Calu3 (cell line): ENCODE results near the gene GRID2. TPM values are rescaled to one million over a fixed set of nuclear protein-coding genes. Genes with fewer than 3 reads are reported as not detected.

Experiments
- BruUV-seq: library from RNA; stranded (reverse); fragments of 400-500 nt; replicated peaks from 2 replicates; lab custom pipeline; 2021; lab: Mats Ljungman, UMichigan
- CTCF ChIA-PET: fragments of 300-600 bp; sonication (Branson Sonifier 250); formaldehyde crosslinking; loops from one replicate; lab custom pipeline; 2022; ENCODE audit warnings: antibody characterized with exemption; lab: Charles Lee
- DNase-seq: peaks from one replicate; pipeline ENCODE4 v3.0.0; 2022
- H3K27ac Mint-ChIP-seq: one replicate; pipeline ENCODE4 v1.8.0; 2022; ENCODE audit warnings: mixed read lengths; ENCODE audit not compliant: unreplicated experiment
- H3K27me3 Mint-ChIP-seq: one replicate; pipeline ENCODE4 v1.8.0; 2022; ENCODE audit warnings: mixed read lengths; ENCODE audit not compliant: unreplicated experiment
- H3K36me3 Mint-ChIP-seq: one replicate; pipeline ENCODE4 v1.8.0; 2022; ENCODE audit warnings: mild to moderate bottlenecking, moderate library complexity, mixed read lengths; ENCODE audit not compliant: insufficient read depth, unreplicated experiment
- H3K4me1 Mint-ChIP-seq: one replicate; pipeline ENCODE4 v1.8.0; 2022; ENCODE audit warnings: mild to moderate bottlenecking, low read depth, mixed read lengths; ENCODE audit not compliant: unreplicated experiment
- H3K4me3 Mint-ChIP-seq: one replicate; pipeline ENCODE4 v1.8.0; 2022; ENCODE audit warnings: mild to moderate bottlenecking, low read depth, moderate library complexity, mixed read lengths; ENCODE audit not compliant: unreplicated experiment
- H3K9me3 Mint-ChIP-seq: one replicate; pipeline ENCODE4 v1.8.0; 2022; ENCODE audit warnings: low read depth, mixed read lengths; ENCODE audit not compliant: unreplicated experiment
- CTCF ChIP-seq: fragments of 200-600 bp; IDR thresholded peaks from one replicate; pipeline ENCODE4 v1.8.0; 2022; ENCODE audit warnings: antibody characterized with exemption; ENCODE audit not compliant: unreplicated experiment
- intact Hi-C: fragments of 100-400 bp; cut with micrococcal nuclease; formaldehyde crosslinking; loops from one replicate; pipeline ENCODE4 v1.10.0; 2022; ENCODE audit not compliant: unreplicated experiment
- total RNA-seq: library from RNA; stranded (reverse); gene quantifications from 2 replicates; pipeline ENCODE4 v1.2.3, GENCODE V29; 2022

GRID2 gene
- total RNA-seq, 1 experiment from 2014 or later = not detected

GRCh38 chr4:93467484-93468155 lies 1163.9 kb downstream of the GRID2 start:
- Mint-ChIP-seq H3K4me3 (no peak overlapping the region), H3K27ac (no peak overlapping the region), H3K4me1 (no peaks in the 10 kb centered on the region), H3K27me3 (no peaks in the 10 kb centered on the region), H3K9me3 (no peaks in the 10 kb centered on the region), H3K36me3 (no peaks in the 10 kb centered on the region)
- no TSS peak for BruUV-seq
- CTCF ChIA-PET = no interaction called here
- intact Hi-C loops = no loop called here
- DNase-seq = no peak
- no peak for TF ChIP-seq CTCF

DNA sequence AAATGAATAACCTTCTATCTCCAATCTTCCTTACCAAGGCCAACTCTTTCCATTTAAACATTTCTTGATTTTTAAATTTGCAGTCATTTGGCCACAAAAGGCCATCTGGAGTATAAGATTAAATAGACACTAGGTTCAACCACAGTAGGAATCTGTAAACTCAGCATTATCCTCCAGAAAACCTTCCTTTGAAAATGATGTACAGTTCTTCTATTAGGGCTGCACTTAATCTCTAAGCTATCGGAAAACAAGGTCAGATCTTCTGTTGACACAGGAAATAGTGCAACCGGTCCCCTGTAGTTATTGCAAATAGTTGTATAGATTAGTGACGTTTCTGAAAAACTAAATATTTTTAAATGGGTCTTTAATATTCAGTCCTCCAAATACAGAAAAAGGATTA lies 1165.8 kb downstream of the GRID2 start:
- BruUV-seq = no TSS peak
- H3K9me3 Mint-ChIP-seq = no peaks in the 10 kb centered on the region
- DNase-seq = no peak
- no peaks in the 10 kb centered on the region for H3K4me1 Mint-ChIP-seq
- TF ChIP-seq CTCF = no peak
- CTCF ChIA-PET = no interaction called here
- H3K27ac Mint-ChIP-seq = no peak overlapping the region
- H3K36me3 Mint-ChIP-seq = no peaks in the 10 kb centered on the region
- intact Hi-C loops = no loop called here
- H3K4me3 Mint-ChIP-seq = no peak overlapping the region
- H3K27me3 Mint-ChIP-seq = no peaks in the 10 kb centered on the region

DNA sequence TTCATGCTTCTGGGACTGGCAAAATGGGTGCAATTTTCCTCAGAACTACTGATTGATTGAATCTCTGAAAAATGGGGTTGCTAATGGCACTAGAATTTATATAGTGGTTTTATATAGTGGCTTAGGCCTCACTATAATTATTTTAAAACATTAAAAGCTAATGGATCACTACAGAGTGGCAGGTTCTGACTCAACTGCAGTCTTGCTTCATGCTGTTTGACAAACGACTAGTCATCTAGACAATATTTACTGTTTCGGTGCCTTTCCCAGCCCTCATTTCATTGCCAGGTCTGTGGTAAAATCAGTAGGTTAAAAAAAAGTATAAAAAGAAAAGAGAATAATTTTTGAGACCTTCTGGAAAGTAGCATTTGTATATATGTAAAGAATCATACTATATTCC lies 1172.0 kb downstream of the GRID2 start:
- H3K9me3 Mint-ChIP-seq = no peaks in the 10 kb centered on the region
- H3K4me3 Mint-ChIP-seq = no peak overlapping the region
- no peaks in the 10 kb centered on the region for H3K27me3 Mint-ChIP-seq
- H3K36me3 Mint-ChIP-seq = no peaks in the 10 kb centered on the region
- intact Hi-C loops = no loop called here
- BruUV-seq = no TSS peak
- H3K27ac Mint-ChIP-seq = no peak overlapping the region
- DNase-seq = no peak
- no peaks in the 10 kb centered on the region for H3K4me1 Mint-ChIP-seq
- CTCF ChIA-PET = no interaction called here
- TF ChIP-seq CTCF = no peak

GRCh38 chr4:93478805-93479204 lies 1175.0 kb downstream of the GRID2 start:
- Mint-ChIP-seq H3K9me3 (no peaks in the 10 kb centered on the region), H3K4me3 (no peak overlapping the region), H3K27me3 (no peaks in the 10 kb centered on the region), H3K27ac (no peak overlapping the region), H3K36me3 (no peaks in the 10 kb centered on the region), H3K4me1 (no peaks in the 10 kb centered on the region)
- TF ChIP-seq CTCF = no peak
- CTCF ChIA-PET = no interaction called here
- no TSS peak for BruUV-seq
- DNase-seq = no peak
- intact Hi-C loops = no loop called here
